A549 (cell line): ENCODE measurements around the gene CBY2.

Experiments
- CBX2 ChIP-seq: fragments of 200-600 bp; sonication (generic); IDR thresholded peaks from 2 replicates; pipeline ENCODE4 v1.6.1; 2016; ENCODE audit warnings: low read depth, mild to moderate bottlenecking, borderline replicate concordance
- CTCF ChIP-seq: fragments of >200 bp; sonication (Bioruptor Twin); formaldehyde crosslinking; IDR thresholded peaks from 3 replicates; pipeline ENCODE4 v1.5.1; 2016
- FOSL2 ChIP-seq, 2 experiments: fragments of 450-650 bp in 1 of 2; fragments of >200 bp in 1 of 2; sonication (Bioruptor Twin) in 1 of 2; formaldehyde crosslinking; IDR thresholded peaks; 2 replicates each; pipeline versions ENCODE4 v1.5.0 to v1.6.1; 2016 to 2020; ENCODE audit warnings: mild to moderate bottlenecking in 1 of 2, moderate library complexity in 1 of 2
- FOXS1 ChIP-seq: fragments of 250-450 bp; sonication (Bioruptor Pico); IDR thresholded peaks from 2 replicates; pipeline ENCODE4 v1.5.0; 2020; ENCODE audit warnings: mild to moderate bottlenecking, moderate library complexity
- JUN ChIP-seq, 2 experiments: fragments of >200 bp; sonication (Bioruptor Twin); formaldehyde crosslinking; IDR thresholded peaks; 2 replicates in 1 of 2; 3 replicates in 1 of 2; pipeline ENCODE4 v1.6.1; 2016 to 2017
- MAX ChIP-seq: IDR thresholded peaks from 2 replicates; pipeline ENCODE4 v1.6.1; 2012
- MYC ChIP-seq: IDR thresholded peaks from 2 replicates; pipeline ENCODE4 v1.6.1; 2012; ENCODE audit warnings: mild to moderate bottlenecking, inconsistent platforms, low read length, improper control_type of control experiment, borderline replicate concordance
- POLR2A ChIP-seq: IDR thresholded peaks from 2 replicates; pipeline ENCODE4 v1.6.1; 2012; ENCODE audit warnings: mild to moderate bottlenecking, low read length
- RFX5 ChIP-seq: fragments of 450-650 bp; IDR thresholded peaks from 2 replicates; pipeline ENCODE4 v1.7.1; 2014; ENCODE audit warnings: antibody characterized with exemption, mild to moderate bottlenecking, moderate library complexity
- RNF2 ChIP-seq: fragments of 200-600 bp; sonication (generic); IDR thresholded peaks from 2 replicates; pipeline ENCODE4 v1.6.1; 2016; ENCODE audit warnings: low read depth, mild to moderate bottlenecking, antibody characterized with exemption, moderate library complexity, borderline replicate concordance
- TF ChIP-seq, protein P1 (sequence below): fragments of 250-450 bp; sonication (Bioruptor Pico); IDR thresholded peaks from 2 replicates; pipeline ENCODE4 v1.5.0; 2021; ENCODE audit warnings: mild to moderate bottlenecking, moderate library complexity, borderline replicate concordance

DNA sequence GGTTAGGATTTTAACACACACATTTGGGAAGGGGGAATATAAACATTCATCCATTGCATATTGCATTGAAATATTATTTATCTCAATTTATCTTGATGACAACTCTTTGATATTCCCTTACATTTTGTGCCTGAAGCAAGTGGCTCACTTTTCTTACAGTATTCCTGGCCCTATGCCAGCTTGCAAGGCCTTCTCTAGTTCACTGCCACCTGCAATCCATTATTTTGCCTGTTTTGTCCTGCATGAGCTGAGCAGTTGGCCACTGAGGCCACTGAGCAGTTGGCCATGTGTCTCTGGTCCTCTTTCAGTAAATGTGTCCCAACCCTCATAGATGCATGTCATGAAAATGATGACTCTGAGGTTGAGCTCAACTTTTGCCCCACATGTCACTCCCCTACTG lies 49.8 kb downstream of the CBY2 start:
- no peak for TF ChIP-seq RFX5
- TF ChIP-seq FOXS1 (CRISPR knock-in tag), result no peak
- TF ChIP-seq CTCF, result no peak
- TF ChIP-seq, protein P1, sequence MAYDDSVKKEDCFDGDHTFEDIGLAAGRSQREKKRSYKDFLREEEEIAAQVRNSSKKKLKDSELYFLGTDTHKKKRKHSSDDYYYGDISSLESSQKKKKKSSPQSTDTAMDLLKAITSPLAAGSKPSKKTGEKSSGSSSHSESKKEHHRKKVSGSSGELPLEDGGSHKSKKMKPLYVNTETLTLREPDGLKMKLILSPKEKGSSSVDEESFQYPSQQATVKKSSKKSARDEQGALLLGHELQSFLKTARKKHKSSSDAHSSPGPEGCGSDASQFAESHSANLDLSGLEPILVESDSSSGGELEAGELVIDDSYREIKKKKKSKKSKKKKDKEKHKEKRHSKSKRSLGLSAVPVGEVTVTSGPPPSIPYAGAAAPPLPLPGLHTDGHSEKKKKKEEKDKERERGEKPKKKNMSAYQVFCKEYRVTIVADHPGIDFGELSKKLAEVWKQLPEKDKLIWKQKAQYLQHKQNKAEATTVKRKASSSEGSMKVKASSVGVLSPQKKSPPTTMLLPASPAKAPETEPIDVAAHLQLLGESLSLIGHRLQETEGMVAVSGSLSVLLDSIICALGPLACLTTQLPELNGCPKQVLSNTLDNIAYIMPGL (CRISPR knock-in tag), result no peak
- TF ChIP-seq FOSL2 (IDR thresholded peaks at IDR 0.05), result no peak
- no peak for TF ChIP-seq FOSL2 (CRISPR knock-in tag; IDR thresholded peaks at IDR 0.05)
- TF ChIP-seq MYC, result no peak
- TF ChIP-seq POLR2A, result no peak
- no peak for TF ChIP-seq MAX
- no peak for TF ChIP-seq RNF2
- no peak for TF ChIP-seq JUN (IDR thresholded peaks at IDR 0.05)
- TF ChIP-seq CBX2, result no peak
